NCI-H2081 (cell line): Measurements from ENCODE around the gene ARHGAP33.

Experiments
- DNase-seq, 2 experiments: peaks; one replicate each; lab custom pipeline; 2025; lab: John Stamatoyannopoulos, UW

Gene ARHGAP33

GRCh38 chr19:35775298-35776101 lies at the start of gene ARHGAP33:
Gene ARHGAP33 (plus strand): TSS chr19:35775564. CDS start chr19:35775659, 95 bp downstream.
- peak; percentile 98 to 99 for DNase-seq

- DNase-seq = no peak
Measured at GRCh38 chr19:35727053-35727955, 48.1 kb upstream of the ARHGAP33 start.

GRCh38 chr19:35727956-35728706 lies 47.2 kb upstream of the ARHGAP33 start:
- no peak for DNase-seq

GRCh38 chr19:35729021-35729420 lies 46.3 kb upstream of the ARHGAP33 start:
- no peak for DNase-seq

GRCh38 chr19:35729763-35730162 lies 45.6 kb upstream of the ARHGAP33 start:
- no peak for DNase-seq

- DNase-seq = no peak
Measured at GRCh38 chr19:35730326-35730725, 45.0 kb upstream of the ARHGAP33 start.

GRCh38 chr19:35731353-35731752 lies 44.0 kb upstream of the ARHGAP33 start:
- DNase-seq = no peak

GRCh38 chr19:35731779-35732405 lies 43.5 kb upstream of the ARHGAP33 start:
- DNase-seq = no peak

- DNase-seq = no peak
Measured at GRCh38 chr19:35732540-35733179, 42.7 kb upstream of the ARHGAP33 start.

- DNase-seq = no peak
Measured at GRCh38 chr19:35733180-35734125, 41.9 kb upstream of the ARHGAP33 start.

- no peak for DNase-seq
Measured at GRCh38 chr19:35734273-35734672, 41.1 kb upstream of the ARHGAP33 start.

GRCh38 chr19:35734889-35735288 lies 40.5 kb upstream of the ARHGAP33 start:
- no peak for DNase-seq

- DNase-seq = no peak
Measured at GRCh38 chr19:35736913-35737886, 38.2 kb upstream of the ARHGAP33 start.

- DNase-seq = no peak
Measured at GRCh38 chr19:35738021-35738886, 37.1 kb upstream of the ARHGAP33 start.

- DNase-seq = no peak
Measured at GRCh38 chr19:35738887-35739229, 36.5 kb upstream of the ARHGAP33 start.

- DNase-seq = no peak
Measured at GRCh38 chr19:35739275-35740107, 35.9 kb upstream of the ARHGAP33 start.

GRCh38 chr19:35740108-35740422 lies 35.3 kb upstream of the ARHGAP33 start:
- no peak for DNase-seq
